Stimulated activated CD8-positive, alpha-beta memory T cell treated with anti-CD3 and anti-CD28 coated beads, Interleukin-15, amount 100 ng/mL, for 1 hour (primary cell): ENCODE results near the gene NACC2.
"Not testable (repeated sequence)": the region's sequence is repeated elsewhere in the genome, so short reads cannot be mapped to it uniquely, and the experiment has no call there.

ENCODE experiments used
- DNase-seq: peaks from one replicate; pipeline ENCODE4 v3.0.0-alpha.2; 2020; ENCODE audit warnings: low read depth

NACC2 gene

DNA sequence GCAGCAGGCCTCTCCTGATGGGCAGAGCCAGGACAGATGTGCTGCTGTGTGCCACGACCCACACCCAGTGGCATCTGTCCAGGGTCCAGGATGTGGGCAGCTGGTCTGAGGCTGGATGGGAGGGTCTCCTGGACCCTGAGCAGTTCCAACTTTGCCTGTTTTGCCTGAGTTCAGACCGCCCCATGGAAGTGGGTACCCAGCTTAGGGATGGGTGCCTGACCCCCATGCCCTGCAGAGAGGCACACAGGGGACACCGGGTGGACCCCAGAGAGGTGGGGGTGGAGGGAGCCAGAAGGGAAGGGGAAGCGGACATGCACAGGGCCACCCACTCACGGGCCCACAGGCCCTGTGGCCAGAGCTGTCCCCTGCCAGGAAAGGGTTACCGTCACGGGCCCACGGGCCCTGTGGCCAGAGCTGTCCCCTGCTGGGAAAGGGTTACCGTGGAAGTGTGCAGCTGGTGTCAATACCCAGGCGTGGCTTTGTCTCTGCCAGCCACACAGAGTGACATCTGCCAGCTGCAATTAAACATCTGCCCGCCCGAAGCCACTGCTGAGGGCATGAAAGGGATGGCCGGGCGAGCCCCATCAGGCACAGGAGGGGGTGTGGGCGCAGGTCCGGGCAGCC is 50.0 kb downstream of the NACC2 start:
- DNase-seq: no peak

DNA sequence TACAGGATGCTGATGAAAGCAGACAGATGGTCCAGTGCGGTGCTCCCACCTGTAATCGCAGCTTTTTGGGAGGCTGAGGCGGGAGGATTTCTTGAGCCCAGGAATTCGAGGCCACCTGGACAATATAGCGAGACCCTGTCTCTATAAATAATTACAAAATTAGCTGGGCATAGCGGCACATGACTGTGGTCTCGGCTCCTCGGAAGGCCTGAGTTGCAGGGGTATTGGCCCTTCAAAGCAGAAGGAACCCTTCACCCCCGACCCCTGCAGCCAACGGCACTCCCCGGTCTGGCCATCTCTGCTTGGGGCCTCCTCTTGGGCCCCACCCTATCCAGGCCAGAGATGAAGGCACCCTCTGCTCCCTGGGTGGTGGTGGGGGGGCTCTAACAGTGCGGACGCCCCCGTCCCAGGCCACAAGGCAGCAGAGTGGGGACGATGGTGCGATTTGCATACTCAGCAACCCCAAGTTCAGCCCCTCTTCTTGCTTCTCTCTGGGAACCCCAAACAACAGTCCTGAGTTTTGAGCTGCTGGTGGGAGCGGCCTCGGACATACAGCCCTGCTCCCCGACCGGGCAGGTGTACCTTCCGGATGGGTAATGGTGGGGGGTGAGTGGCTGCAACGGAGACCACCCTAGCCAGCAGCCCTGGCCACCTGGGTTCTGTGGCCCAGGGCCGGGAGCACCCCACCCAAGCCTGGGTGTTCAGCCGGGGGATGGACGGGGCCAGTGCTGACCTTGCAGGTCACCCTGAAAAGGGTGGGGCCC is 50.7 kb downstream of the NACC2 start:
- DNase-seq: no peak

DNA sequence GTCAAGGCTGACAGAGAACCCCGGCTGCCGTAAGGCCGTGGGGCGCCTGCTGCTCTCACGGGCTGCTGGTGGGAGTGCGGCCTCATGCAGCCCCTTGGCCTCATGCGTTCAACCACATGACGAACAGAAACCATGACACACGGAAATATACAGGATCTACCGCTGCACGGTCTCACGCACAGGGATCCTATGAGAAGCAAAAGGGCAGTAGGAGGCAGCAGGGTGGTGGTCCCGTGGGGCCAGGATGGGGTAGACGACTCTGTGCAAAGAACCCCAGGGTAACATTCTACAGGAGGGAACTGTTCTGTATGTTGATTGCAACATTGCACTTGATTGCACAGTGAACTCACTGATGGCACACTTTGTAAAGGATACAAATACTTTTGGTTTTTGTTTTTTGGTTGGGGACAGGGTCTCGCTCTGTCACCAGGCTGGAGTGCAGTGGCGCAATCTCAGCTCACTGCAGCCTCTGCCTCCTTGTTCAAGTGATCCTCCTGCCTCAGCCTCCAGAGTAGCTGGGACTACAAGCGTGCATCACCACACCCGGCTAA is 51.6 kb downstream of the NACC2 start:
- no peak for DNase-seq

DNA sequence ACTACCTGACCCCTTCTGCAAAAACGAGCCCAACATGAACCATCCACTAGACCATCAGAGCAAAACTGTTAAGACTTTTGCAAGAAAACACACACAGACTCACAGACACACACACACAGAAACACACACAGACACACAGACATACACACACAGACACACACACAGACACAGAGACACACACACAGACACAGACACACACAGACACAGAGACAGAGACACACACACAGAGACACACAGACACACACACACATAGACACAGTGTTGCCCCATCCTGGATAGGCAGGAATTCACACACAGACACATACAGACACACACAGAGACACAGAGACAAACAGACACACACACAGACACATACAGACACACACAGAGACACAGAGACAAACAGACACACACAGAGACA is 52.5 kb downstream of the NACC2 start:
- no peak for DNase-seq

DNA sequence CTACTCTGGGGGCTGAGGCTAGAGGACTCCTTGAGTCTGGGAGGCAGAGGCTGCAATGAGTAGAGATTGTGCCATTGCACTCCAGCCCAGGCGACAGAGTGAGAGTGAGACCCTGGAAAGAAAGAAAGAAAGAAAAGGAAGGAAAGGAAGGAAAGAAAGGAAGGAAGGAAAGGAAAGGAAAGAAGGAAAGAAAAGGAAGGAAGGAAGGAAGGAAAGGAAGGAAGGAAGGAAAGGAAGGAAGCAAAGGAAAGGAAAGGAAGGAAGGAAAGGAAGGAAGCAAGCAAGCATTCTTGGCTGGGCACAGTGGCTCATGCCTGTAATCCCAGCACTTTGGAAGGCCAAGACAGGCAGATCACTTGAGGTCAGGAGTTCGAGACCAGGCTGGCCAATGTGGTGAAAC is 54.2 kb downstream of the NACC2 start:
- DNase-seq: not testable (repeated sequence)

DNA sequence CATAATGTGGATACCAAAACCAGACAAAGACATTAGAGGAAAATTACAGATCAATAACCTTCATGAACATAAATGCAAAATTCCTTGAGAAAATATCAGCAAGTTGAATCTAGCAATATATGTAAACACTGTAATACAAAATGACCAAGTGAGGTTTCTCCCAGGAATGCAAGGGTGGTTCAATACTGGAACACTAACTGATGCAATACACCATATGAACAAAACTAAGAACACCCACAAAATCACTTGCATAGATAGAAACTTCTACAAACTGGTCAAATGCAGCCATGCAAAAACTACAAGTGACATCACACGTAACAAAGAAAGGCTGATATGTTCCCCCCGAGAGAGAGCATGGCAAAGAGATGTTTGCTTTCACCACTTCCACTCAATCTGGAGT is 55.6 kb downstream of the NACC2 start:
- no peak for DNase-seq

DNA sequence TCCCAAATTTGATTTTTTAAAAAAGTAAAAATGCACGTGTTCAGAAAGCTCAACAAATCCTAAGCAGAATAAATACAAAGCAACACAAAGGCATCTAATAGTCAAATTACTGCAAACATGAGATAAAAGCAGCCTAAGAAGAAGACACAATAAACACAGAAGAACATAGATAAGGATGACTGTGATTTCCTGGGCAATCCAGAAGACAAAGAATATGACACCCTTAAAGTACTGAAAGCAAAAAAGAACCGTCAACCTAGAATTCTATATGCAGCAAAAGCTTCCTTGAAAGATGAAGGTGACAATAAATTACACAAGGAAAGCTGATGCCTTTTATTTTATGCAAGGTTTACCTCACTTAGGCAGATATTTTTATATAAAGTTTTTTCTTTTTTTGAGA is 58.2 kb downstream of the NACC2 start:
- no peak for DNase-seq

DNA sequence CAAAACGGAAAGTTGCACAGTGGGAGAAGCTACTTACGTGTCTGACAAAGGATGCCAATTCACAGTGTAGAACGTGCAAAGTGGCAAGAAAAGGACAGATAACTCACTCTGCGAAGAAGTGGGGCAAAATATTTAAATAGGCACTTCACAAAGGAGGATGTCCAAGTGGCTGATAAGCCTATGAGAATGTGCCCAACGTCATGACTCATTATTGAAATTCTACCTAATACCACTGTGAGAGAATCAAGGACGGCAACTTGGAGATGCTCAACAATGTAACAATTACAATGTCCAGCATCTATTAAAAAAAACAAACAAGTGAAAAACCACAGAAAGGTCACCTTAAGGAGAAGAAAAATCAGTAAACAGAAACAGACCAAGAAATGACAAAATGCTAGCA is 59.0 kb downstream of the NACC2 start:
- DNase-seq: no peak

DNA sequence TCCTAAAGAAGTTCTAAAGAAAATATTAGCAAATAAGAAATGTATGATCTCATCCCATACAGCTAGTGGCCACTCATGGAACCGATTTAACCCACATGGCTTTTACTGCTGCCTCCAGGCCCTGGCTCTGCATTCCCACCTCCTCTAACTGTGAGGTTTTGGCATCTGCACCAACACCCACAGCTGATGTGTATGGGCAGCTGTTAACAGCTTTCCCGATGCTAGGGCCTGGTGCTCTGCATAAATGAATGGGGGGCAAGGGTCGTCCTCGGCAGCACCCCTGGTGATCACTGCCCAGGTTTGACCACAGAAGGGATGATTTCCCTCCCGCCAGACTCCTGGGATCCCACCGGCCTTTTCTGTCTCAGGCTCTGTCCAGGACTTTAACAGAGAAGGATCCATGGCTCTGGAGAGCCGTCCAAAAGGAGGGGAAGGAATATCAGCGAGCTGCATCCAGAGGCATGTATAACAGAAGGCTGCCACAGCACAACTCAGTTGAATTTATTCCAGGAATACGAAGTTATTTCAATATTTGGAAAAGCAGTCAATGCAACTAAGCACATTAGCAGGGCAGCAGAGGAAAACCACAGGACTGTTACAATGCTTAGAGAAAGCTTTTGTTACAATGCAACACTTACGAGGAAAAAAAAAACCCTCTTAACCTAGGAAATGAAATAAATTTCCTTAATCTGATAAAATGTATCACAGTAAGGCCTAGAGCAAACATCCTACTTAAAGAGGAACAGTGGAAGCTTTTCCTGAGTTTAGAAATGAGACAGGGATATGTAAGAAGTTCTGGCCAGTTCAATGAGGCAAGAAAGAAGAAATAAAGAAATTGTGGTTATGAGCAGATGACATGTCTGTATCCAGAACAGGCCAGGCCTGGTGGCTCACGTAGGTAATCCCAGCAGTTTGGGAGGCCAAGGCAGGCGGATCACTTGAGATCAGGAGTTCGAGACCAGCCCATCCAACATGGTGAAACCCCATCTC is 63.1 kb downstream of the NACC2 start:
- DNase-seq: no peak

DNA sequence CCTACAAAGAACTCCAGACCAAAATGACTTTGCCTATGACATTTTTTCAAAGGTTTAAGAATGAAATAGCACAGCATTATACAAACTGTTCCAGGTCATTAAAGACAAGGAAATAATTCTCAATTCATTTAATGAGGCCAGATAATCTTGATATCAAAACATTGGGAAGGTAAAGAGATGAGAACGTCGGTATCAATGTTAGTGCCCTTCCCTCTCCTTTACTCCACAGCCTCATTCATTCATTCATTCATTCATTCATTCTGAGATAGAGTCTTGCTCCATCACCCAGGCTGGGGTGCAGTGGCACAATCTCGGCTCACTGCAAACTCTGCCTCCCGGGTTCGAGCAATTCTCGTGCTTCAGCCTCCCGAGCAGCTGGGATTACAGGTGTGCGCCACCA is 64.0 kb downstream of the NACC2 start:
- no peak for DNase-seq

DNA sequence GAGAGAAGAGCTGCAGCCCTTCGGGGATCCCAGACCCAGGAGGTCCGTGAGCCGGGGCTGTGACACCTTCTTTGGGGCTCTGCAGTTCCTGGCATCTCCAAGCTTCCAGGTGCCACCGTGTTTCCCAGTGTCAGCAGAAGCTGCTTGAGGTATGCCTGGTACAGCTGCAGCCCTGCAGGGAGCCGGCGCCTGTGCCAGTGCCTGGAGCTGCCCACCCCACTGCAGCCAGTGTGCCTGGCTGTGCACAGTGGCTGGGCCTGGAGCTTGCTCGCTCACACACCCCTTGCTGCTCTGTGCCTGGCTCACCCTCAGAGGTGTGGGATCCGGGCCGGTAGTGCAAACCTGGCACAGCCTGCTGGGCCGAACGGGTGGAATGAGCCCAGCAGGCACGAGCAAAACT is 65.5 kb downstream of the NACC2 start:
- no peak for DNase-seq

DNA sequence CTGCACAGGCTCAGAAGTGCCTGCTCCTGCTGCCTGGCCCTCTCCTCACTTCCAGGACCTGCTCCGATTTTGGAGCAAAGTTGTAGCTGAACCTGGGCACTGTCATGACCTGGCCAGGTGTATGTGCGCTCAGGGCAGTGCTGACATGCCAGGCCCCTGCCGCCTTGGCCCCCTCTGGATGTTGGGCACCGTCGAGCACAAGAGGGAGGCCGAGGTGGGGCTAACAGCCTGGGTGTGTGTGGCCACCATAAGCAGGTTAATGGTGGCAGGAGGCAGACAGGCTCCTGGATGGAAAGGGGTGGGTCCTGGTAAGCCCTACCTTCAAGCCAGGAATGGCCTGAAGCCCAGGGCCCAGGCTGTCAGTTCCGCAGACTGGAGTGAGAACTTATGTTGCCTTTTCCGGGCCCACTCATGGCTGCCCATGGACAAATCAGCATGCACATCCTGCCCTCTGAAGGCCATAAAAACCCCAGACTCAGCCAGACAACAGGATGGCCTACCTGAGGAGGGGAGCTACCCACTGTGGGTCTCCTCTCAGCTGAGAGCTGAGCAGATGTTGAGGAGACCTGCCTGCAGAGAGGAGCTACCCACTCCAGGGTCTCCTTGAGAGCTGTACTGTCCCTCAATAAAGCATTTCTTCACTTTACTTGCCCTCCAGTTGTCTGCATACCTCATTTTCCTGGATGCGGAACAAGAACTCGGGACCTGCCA is 66.2 kb downstream of the NACC2 start:
- DNase-seq: no peak

DNA sequence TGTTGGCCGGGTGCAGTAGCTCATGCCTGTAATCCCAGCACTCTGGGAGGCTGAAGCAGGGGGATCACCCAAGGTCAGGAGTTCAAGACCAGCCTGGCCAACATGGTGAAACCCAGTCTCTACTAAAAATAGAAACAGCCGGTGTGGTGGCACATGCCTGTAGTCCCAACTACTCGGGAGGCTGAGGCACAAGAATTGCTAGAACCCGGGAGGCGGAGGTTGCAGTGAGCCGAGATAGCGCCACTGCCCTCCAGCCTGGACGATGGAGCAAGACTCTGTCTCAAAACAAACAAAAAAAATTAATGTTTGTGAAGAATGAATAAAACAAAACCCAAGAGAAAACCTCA is 68.2 kb downstream of the NACC2 start:
- DNase-seq: not testable (repeated sequence)

DNA sequence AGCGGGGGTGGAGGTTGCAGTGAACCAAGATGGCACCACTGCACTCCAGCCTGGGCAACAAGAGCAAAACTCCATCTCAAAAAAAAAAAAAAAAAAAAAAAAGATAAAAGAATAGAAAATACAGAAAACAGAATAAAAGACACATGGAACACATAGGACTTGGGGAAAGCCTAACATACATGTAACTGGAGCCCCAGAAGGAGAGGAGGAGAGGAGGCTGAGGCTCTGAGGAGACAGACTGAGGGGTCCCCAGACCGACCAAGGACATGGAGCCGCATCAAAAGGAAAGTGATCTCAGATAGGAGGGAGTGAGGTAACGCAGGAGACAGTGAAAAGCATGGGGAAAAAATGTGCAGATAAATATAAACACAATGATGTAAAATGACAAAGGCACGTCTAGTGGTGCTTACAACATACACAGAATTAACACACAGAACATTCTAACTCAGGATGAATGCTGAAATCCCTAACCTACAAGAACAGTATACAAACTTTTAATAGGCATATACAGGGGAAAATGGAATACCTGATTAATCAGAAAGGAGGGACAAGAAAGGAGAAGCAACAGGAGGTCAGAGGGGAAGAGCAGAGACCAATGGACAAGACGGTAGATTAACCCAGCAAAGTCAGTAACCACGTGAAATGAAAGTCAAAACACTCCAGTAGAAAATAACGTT is 68.7 kb downstream of the NACC2 start:
- no peak for DNase-seq

DNA sequence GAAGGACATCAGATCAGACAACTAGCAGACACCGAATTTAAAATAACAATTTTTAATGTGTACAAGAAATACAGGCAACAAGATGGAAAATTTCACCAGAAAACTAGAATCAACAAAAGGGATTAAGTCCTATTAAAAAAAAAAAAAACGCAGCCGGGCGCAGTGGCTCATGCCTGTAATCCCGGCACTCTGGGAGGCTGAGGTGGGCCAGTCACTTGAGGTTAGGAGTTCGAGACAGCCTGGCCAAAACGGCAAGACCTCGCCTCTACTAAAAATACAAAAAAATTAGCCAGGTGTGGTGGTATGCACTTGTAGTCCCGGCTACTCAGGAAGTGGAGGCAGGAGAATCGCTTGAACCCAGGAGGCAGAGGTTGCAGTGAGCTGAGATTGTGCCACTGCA is 69.6 kb downstream of the NACC2 start:
- no peak for DNase-seq

DNA sequence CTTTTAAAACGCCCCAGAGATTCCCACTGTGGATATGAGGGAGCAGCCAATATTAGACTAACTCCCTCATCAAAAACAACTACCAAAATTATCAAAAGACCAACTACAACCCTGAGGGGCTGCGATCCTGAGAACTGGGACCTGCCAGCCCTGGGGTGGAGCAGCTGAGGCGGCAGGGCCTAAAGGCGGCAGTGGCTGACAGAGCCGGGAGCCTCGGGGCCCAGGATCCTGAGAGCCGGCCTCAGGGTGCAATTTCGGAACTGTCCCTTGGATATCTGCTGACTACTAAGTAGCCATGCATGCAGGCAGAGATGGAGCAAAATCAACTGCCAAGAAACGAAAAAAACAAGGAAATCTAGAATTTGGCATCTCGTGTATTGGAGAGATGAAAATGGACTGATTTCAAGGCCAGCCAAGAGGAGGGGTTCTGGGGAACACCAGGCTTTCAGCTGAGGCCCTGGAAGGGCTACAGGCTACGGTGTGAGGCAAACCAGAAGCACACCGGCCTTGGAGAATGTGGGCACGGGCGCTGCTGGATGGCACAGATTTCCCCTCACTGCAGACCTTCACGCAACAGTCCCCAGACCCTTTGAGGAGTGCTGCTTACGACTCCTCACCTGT is 70.3 kb downstream of the NACC2 start:
- no peak for DNase-seq

DNA sequence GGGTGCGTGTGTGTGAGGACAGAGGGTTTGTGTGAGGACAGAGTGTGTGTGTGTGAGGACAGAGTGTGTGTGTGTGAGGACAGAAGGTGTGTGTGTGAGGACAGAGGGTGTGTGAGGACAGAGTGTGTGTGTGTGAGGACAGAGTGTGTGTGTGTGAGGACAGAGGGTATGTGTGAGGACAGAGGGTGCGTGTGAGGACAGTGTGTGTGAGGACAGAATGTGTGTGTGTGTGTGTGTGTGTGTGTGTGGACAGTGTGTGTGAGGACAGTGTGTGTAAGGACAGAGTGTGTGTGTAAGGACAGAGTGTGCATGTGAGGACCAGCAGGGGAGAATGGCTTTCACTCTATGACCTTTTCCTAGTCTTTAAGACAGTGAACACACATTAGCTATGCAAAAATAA is 70.8 kb downstream of the NACC2 start:
- no peak for DNase-seq

DNA sequence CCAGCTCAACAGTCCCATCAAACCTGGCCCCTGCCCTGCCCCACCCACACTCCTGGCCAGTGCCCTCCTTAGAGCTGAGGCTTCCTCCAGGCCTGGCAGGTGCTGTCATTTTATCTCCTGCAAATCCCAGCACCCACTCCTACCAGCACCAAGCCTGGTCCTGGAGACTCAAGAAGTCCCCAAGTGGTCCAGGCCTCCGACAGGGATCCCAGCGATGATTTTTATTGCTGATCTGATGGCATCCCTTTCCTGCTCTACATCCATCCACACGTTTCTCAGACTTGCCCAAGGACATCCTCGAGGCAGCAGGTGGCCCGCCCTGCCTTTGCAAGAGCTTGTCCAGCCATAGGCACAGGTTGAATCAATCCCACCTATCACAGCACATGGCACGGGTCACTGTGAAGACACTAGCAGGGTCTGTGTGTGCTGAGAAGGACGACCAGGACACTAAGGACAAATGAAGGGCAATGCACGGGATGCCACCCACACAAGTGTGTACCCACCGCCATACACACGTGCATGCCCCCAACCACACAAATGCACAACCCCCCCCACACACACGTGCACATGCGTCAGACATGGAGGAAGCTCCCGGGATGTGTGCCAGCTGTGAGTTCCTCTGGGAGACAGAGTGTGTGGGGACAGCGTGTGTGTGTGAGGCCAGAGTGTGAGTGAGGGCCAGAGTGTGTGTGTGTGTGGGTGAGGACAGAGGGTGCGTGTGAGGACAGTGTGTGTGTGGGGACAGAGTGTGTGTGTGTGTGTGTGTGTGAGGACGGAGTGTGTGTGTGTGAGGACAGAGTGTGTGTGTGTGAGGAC is 71.5 kb downstream of the NACC2 start:
- no peak for DNase-seq

DNA sequence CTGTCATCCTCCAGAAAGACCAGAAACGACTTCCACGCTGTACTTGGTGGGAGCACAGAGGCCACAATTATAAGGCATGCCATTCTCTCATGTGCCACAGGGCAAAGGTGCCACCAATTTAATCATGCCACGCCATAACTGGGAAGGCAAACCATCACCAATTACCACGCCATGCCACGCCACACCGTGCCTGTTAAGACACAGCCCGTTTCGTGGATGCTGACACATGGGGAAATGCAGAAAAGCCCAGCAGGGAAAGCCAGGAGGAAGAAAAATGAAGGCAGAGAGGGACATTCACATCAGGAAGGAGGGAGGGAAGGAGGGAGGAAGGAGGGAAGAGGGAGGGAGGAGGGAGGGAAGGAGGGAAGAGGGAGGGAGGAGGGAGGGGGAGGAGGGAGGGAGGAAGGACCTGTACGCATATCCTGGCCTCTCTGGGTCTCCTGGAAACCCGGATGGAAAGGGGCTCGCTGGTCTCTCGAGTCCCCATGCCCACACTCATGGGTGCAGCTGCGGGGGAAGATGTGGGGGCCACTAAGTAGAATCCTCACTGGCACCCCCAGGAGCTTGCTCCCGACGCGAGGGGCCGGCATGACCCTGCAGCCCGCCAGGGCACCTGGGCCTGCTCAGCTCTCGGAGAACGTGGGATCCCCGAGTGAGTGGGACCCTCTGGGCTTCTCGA is 72.2 kb downstream of the NACC2 start:
- DNase-seq: no peak
